ENCODE results near the gene SMIM24. TPM values are rescaled to one million over a fixed set of nuclear protein-coding genes. Genes with fewer than 3 reads are reported as not detected.

SMIM24 gene
- total RNA-seq, 1 experiment from 2014 or later: 1.9 TPM

DNA sequence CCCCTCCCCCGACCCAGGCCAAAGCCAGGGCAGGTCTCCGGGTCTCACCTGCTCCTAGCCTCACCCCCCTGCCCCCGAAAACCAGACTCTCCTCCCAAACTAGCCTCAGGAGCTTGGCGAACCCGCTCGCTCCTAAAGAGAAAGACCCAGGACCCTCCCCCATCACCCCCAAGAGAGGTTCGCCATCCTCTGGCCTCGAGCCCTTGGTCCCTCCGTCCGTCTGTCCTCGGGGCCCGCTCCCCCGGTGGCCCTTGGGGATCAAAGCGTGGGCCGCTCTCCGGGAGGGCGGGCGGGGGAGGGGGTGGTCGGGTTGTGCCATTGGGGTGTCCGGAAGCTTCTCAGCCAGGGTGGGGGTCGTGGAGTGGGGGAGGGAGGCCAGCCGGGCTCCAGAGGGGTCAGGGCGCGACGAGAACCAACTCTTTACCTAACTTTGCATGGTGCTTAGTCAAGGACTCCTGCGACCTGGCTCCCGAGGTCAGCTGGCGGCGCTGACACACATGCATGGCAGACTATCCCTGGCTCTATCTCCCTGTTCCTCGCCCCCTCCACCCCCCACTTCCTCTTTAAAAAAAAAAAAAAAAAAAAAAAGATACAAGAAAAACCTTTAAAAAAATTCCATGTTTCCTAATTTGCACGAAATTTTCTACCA lies 15.6 kb downstream of the SMIM24 start:
- no peak overlapping the region for H3K27ac ChIP-seq (ENCODE audit: insufficient read length, low read depth, low read length)
- no peak overlapping the region for H2BK5ac ChIP-seq (ENCODE audit: insufficient read length, low read length)
- no peak overlapping the region for H3K23ac ChIP-seq (ENCODE audit: insufficient read length, low read depth, low read length)
- Mint-ChIP-seq H3K4me1 (peaks cover 7 to 16% of the 10 kb centered on the region in 2 experiments), H3K36me3 (ENCODE audit: insufficient read depth in 1 of 3, low read depth in 3 of 3) (peaks cover 0 to 4% (median 0%) of the 10 kb centered on the region in 3 experiments; a peak in 2 of 7 replicates), H3K4me3 (peak overlapping the region; percentile 40 to 79; a peak in 4 of 5 replicates), H3K27ac (no peak overlapping the region), H3K27me3 (ENCODE audit: low read depth) (peaks cover 95% of the 10 kb centered on the region), H3K9me3 (peaks cover 11 to 17% of the 10 kb centered on the region in 2 experiments)
- no peak overlapping the region for H3K18ac ChIP-seq (ENCODE audit: insufficient read length, low read depth, low read length)
- DNase-seq: no peak
- no peak overlapping the region for H2BK20ac ChIP-seq (ENCODE audit: low read depth, low read length, poor library complexity, severe bottlenecking)
- no peak overlapping the region for H2AK5ac ChIP-seq (ENCODE audit: insufficient read length, low read length)
- no peaks in the 10 kb centered on the region for H3K79me2 ChIP-seq (ENCODE audit: insufficient read depth, low read length)
- no peak overlapping the region for H4K91ac ChIP-seq (ENCODE audit: insufficient read length, low read depth, low read length)
- H3K56ac ChIP-seq (ENCODE audit: insufficient read length, low read depth, low read length): no peak overlapping the region
- H3K23me2 ChIP-seq (ENCODE audit: insufficient read length, low read depth, low read length, poor library complexity, severe bottlenecking): no peaks in the 10 kb centered on the region
- H4K8ac ChIP-seq (replicated peaks; ENCODE audit: insufficient read length, low read depth, low read length): no peak overlapping the region
- WGBS (ENCODE audit: extremely low coverage, insufficient read length, low lambda C conversion rate): no CpG with 5 or more reads among the region's 31 CpGs
- no peak overlapping the region for H2AFZ ChIP-seq (ENCODE audit: low read length)
- H2BK12ac ChIP-seq (ENCODE audit: insufficient read length, low read depth, low read length): no peak overlapping the region
- TF ChIP-seq, protein P1, sequence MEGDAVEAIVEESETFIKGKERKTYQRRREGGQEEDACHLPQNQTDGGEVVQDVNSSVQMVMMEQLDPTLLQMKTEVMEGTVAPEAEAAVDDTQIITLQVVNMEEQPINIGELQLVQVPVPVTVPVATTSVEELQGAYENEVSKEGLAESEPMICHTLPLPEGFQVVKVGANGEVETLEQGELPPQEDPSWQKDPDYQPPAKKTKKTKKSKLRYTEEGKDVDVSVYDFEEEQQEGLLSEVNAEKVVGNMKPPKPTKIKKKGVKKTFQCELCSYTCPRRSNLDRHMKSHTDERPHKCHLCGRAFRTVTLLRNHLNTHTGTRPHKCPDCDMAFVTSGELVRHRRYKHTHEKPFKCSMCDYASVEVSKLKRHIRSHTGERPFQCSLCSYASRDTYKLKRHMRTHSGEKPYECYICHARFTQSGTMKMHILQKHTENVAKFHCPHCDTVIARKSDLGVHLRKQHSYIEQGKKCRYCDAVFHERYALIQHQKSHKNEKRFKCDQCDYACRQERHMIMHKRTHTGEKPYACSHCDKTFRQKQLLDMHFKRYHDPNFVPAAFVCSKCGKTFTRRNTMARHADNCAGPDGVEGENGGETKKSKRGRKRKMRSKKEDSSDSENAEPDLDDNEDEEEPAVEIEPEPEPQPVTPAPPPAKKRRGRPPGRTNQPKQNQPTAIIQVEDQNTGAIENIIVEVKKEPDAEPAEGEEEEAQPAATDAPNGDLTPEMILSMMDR (conservative IDR thresholded peaks at IDR 0.05): no peak
- no peaks in the 10 kb centered on the region for H4K20me1 ChIP-seq (ENCODE audit: control insufficient read depth, insufficient read depth, insufficient read length)
- no peak overlapping the region for H3K4ac ChIP-seq (ENCODE audit: low read depth, low read length)
- no peak overlapping the region for H2BK15ac ChIP-seq (ENCODE audit: low read depth, low read length)
- H3T11ph ChIP-seq (ENCODE audit: low read length): no peak overlapping the region
- H3K4me2 ChIP-seq (ENCODE audit: insufficient read depth, insufficient read length, low read length): peak overlapping the region; percentile 14
- H2BK120ac ChIP-seq (ENCODE audit: low read depth, low read length, poor library complexity, severe bottlenecking): no peak overlapping the region
- no peaks in the 10 kb centered on the region for H3K9me3 ChIP-seq (ENCODE audit: control insufficient read depth, low read depth, low read length)
- no peak overlapping the region for H4K5ac ChIP-seq (ENCODE audit: insufficient read length, low read depth, low read length)
- H3K79me1 ChIP-seq (ENCODE audit: insufficient read depth, low read depth, low read length, poor library complexity, severe bottlenecking): no peaks in the 10 kb centered on the region
- H3K9ac ChIP-seq (ENCODE audit: extremely low read depth, insufficient read length, low read length): no peak overlapping the region
- peaks cover 20% of the 10 kb centered on the region for H3K27me3 ChIP-seq (ENCODE audit: insufficient read depth, low read length)
- no peaks in the 10 kb centered on the region for H3K4me1 ChIP-seq (ENCODE audit: insufficient read depth, low read length)
- no peak overlapping the region for H3K14ac ChIP-seq (ENCODE audit: insufficient read depth, low read length)

All from H9 (cell line).